Measurements from ENCODE around the gene SLC17A9.

- TF ChIP-seq CTCF (IDR thresholded peaks at IDR 0.05) = no peak
- TF ChIP-seq POLR2AphosphoS5 (IDR thresholded peaks at IDR 0.05; ENCODE audit: low read depth, low read length) = no peak
- no peak for TF ChIP-seq SIN3A (IDR thresholded peaks at IDR 0.05; ENCODE audit: borderline replicate concordance, insufficient read depth, low read depth, low read length)
- TF ChIP-seq REST (IDR thresholded peaks at IDR 0.05; ENCODE audit: insufficient read depth in 1 of 2, low read depth in 2 of 2, low read length in 1 of 2) = no peak
Measured at GRCh38 chr20:62980970-62981369, 28.5 kb downstream of the SLC17A9 start.

All from Panc1 (cell line).